Neural cell (in vitro differentiated cells): ENCODE results near the gene GPR150. TPM values are rescaled to one million over a fixed set of nuclear protein-coding genes. Genes with fewer than 3 reads are reported as not detected.
A peak's percentile ranks its signal among the peaks of the same experiment; 100 is the strongest.

Experiments
- H2AFZ ChIP-seq: fragments of 200-600, 300-800 bp; sonication (generic), shearing (Covaris generic); 2 replicates; pipeline ENCODE4 v1.6.0; 2014; ENCODE audit warnings: low read depth, mild to moderate bottlenecking, antibody characterized with exemption, low read length, moderate library complexity
- H3F3A ChIP-seq: fragments of 200-600 bp; shearing (Covaris generic); 2 replicates; pipeline ENCODE4 v1.6.1; 2016; ENCODE audit warnings: mild to moderate bottlenecking, moderate library complexity, mixed read lengths, antibody characterized with exemption, low read length; ENCODE audit not compliant: insufficient read depth, poor library complexity, severe bottlenecking
- H3K27ac ChIP-seq: fragments of 200-600, 300-800 bp; sonication (generic), shearing (Covaris generic); 2 replicates; pipeline ENCODE4 v1.5.1; 2014; ENCODE audit warnings: mild to moderate bottlenecking, low read length, moderate library complexity
- H3K27me3 ChIP-seq: fragments of 300-800, 200-600 bp; sonication (generic), shearing (Covaris generic); 2 replicates; pipeline ENCODE4 v1.6.0; 2014; ENCODE audit warnings: mild to moderate bottlenecking, low read depth, low read length, moderate library complexity; ENCODE audit not compliant: insufficient read depth
- H3K36me3 ChIP-seq: fragments of 300-800, 200-600 bp; sonication (generic), shearing (Covaris generic); 2 replicates; pipeline ENCODE4 v1.5.1; 2014; ENCODE audit warnings: mild to moderate bottlenecking, antibody characterized with exemption, low read length, moderate library complexity; ENCODE audit not compliant: insufficient read depth
- H3K4me2 ChIP-seq: fragments of 300-800, 200-600 bp; sonication (generic), shearing (Covaris generic); 2 replicates; pipeline ENCODE4 v1.6.0; 2014; ENCODE audit warnings: mild to moderate bottlenecking, low read length
- H3K4me3 ChIP-seq: fragments of 300-800, 200-600 bp; sonication (generic), shearing (Covaris generic); 2 replicates; pipeline ENCODE4 v1.5.1; 2014; ENCODE audit warnings: mild to moderate bottlenecking, low read length, moderate library complexity
- H3K79me2 ChIP-seq: fragments of 200-600 bp; shearing (Covaris generic); replicated peaks from 2 replicates; pipeline ENCODE4 v1.6.0; 2014; ENCODE audit warnings: mild to moderate bottlenecking, low read length, moderate library complexity; ENCODE audit not compliant: insufficient read depth
- H3K9ac ChIP-seq: fragments of 300-800, 200-600 bp; sonication (generic), shearing (Covaris generic); 2 replicates; pipeline ENCODE4 v1.6.1; 2016; ENCODE audit warnings: mild to moderate bottlenecking, low read length, mixed read lengths
- H3K9me2 ChIP-seq: fragments of 200-600 bp; shearing (Covaris generic); 2 replicates; pipeline ENCODE4 v1.6.1; 2016; ENCODE audit warnings: mild to moderate bottlenecking, low read length, mixed read lengths; ENCODE audit not compliant: insufficient read depth
- H3K9me3 ChIP-seq: fragments of 200-600, 300-800 bp; sonication (generic), shearing (Covaris generic); 2 replicates; pipeline ENCODE4 v1.6.1; 2016; ENCODE audit warnings: mild to moderate bottlenecking, mixed run types, low read length, moderate library complexity, mixed read lengths
- H4K20me1 ChIP-seq: fragments of 200-600 bp; shearing (Covaris generic); 2 replicates; pipeline ENCODE4 v1.6.1; 2016; ENCODE audit warnings: mild to moderate bottlenecking, mixed run types; ENCODE audit not compliant: insufficient read depth
- EP300 ChIP-seq: fragments of 450-650 bp; conservative IDR thresholded peaks from 2 replicates; pipeline ENCODE4 v1.6.1; 2014; ENCODE audit warnings: antibody characterized with exemption, mild to moderate bottlenecking, moderate library complexity; ENCODE audit not compliant: poor library complexity, severe bottlenecking
- EZH2 ChIP-seq: fragments of 200-600, 300-800 bp; shearing (Covaris generic), sonication (generic); IDR thresholded peaks from 2 replicates; pipeline ENCODE4 v1.6.1; 2014; ENCODE audit warnings: antibody characterized with exemption, low read length, borderline replicate concordance, mild to moderate bottlenecking; ENCODE audit not compliant: insufficient read depth, poor library complexity, severe bottlenecking
- MXI1 ChIP-seq: fragments of 450-650 bp; conservative IDR thresholded peaks from 2 replicates; pipeline ENCODE4 v1.6.1; 2014; ENCODE audit warnings: antibody characterized with exemption, mild to moderate bottlenecking; ENCODE audit not compliant: poor library complexity, severe bottlenecking
- POLR2AphosphoS5 ChIP-seq: IDR thresholded peaks from 2 replicates; pipeline ENCODE4 v1.6.1; 2012
- RAD21 ChIP-seq: fragments of 450-650 bp; conservative IDR thresholded peaks from 2 replicates; pipeline ENCODE4 v1.6.1; 2014; ENCODE audit warnings: antibody characterized with exemption, mild to moderate bottlenecking, moderate library complexity
- SMC3 ChIP-seq: fragments of 450-650 bp; conservative IDR thresholded peaks from 2 replicates; pipeline ENCODE4 v1.6.1; 2014; ENCODE audit warnings: antibody characterized with exemption, mild to moderate bottlenecking, moderate library complexity; ENCODE audit not compliant: poor library complexity
- TAF1 ChIP-seq: IDR thresholded peaks from 2 replicates; pipeline ENCODE4 v1.6.1; 2012; ENCODE audit warnings: low read depth
- polyA plus RNA-seq: library from polyadenylated mRNA; depleted of rRNA; stranded (reverse); fragments of >200 nt; gene quantifications from 2 replicates; pipeline ENCODE4 v1.2.3, GENCODE V29; 2014
- TF ChIP-seq, protein P1 (sequence below): fragments of 450-650 bp; IDR thresholded peaks from 2 replicates; pipeline ENCODE4 v1.5.1; 2014; ENCODE audit warnings: antibody characterized with exemption, mild to moderate bottlenecking, moderate library complexity; ENCODE audit not compliant: poor library complexity, severe bottlenecking
- TF ChIP-seq, protein P2 (sequence below): IDR thresholded peaks from 2 replicates; pipeline ENCODE4 v1.6.1; 2012; ENCODE audit warnings: borderline replicate concordance

Gene GPR150
- polyA plus RNA-seq, 1 donor from 2014 or later, result not detected

DNA sequence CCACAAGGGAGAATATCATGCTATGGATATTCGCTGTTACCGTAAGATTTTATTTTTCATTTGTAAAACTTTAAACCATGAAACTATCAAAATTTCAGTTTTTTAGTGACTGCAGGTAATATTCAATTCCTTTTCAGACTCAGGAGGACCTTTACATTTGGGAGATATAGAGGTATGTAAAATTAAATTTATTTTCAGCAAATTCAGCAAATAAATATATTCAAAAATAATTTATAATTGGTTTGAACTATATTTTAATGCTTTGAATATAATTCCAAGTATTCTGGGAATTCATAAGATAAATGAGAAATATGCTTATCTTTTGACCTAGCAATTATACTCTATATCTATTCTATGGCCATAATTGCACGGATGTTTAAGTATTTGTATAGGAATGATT is 34.3 kb downstream of the GPR150 start:
- Histone ChIP-seq H3K9me2 (no peaks in the 10 kb centered on the region), H3K27ac (no peak overlapping the region), H4K20me1 (no peaks in the 10 kb centered on the region), H3K9me3 (no peaks in the 10 kb centered on the region), H3K27me3 (no peaks in the 10 kb centered on the region), H3F3A (no peaks in the 10 kb centered on the region), H3K4me3 (no peak overlapping the region), H3K9ac (no peak overlapping the region), H3K79me2 (no peaks in the 10 kb centered on the region), H2AFZ (no peak overlapping the region), H3K36me3 (no peaks in the 10 kb centered on the region), H3K4me2 (no peak overlapping the region)
- TF ChIP-seq MXI1, result no peak
- no peak for TF ChIP-seq SMC3
- TF ChIP-seq, protein P1, sequence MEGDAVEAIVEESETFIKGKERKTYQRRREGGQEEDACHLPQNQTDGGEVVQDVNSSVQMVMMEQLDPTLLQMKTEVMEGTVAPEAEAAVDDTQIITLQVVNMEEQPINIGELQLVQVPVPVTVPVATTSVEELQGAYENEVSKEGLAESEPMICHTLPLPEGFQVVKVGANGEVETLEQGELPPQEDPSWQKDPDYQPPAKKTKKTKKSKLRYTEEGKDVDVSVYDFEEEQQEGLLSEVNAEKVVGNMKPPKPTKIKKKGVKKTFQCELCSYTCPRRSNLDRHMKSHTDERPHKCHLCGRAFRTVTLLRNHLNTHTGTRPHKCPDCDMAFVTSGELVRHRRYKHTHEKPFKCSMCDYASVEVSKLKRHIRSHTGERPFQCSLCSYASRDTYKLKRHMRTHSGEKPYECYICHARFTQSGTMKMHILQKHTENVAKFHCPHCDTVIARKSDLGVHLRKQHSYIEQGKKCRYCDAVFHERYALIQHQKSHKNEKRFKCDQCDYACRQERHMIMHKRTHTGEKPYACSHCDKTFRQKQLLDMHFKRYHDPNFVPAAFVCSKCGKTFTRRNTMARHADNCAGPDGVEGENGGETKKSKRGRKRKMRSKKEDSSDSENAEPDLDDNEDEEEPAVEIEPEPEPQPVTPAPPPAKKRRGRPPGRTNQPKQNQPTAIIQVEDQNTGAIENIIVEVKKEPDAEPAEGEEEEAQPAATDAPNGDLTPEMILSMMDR, result no peak
- no peak for TF ChIP-seq EP300
- TF ChIP-seq, protein P2, sequence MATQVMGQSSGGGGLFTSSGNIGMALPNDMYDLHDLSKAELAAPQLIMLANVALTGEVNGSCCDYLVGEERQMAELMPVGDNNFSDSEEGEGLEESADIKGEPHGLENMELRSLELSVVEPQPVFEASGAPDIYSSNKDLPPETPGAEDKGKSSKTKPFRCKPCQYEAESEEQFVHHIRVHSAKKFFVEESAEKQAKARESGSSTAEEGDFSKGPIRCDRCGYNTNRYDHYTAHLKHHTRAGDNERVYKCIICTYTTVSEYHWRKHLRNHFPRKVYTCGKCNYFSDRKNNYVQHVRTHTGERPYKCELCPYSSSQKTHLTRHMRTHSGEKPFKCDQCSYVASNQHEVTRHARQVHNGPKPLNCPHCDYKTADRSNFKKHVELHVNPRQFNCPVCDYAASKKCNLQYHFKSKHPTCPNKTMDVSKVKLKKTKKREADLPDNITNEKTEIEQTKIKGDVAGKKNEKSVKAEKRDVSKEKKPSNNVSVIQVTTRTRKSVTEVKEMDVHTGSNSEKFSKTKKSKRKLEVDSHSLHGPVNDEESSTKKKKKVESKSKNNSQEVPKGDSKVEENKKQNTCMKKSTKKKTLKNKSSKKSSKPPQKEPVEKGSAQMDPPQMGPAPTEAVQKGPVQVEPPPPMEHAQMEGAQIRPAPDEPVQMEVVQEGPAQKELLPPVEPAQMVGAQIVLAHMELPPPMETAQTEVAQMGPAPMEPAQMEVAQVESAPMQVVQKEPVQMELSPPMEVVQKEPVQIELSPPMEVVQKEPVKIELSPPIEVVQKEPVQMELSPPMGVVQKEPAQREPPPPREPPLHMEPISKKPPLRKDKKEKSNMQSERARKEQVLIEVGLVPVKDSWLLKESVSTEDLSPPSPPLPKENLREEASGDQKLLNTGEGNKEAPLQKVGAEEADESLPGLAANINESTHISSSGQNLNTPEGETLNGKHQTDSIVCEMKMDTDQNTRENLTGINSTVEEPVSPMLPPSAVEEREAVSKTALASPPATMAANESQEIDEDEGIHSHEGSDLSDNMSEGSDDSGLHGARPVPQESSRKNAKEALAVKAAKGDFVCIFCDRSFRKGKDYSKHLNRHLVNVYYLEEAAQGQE, result no peak
- no peak for TF ChIP-seq TAF1
- TF ChIP-seq POLR2AphosphoS5, result no peak
- no peak for TF ChIP-seq EZH2
- no peak for TF ChIP-seq RAD21

DNA sequence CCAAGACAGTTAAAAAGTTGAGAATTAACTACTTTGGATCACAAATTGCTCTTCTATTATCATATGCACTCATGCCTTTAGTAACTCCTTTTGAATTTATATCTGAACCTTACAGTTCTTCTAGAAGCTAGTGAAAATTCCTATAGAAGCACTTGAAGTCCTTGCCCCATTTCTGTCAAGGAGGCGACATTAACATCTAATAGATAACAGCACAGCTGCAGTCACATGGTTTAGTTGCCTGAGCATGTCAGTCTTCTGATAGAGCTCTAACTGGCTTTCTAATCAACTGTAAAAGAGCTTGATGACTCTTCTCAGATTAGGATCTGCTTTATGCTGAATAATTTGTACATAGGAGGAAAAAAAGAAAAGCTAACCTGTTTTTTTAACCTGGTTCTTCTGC is 35.7 kb downstream of the GPR150 start:
- Histone ChIP-seq H3K27me3 (no peaks in the 10 kb centered on the region), H3K4me3 (peak overlapping the region; percentile 28), H3K27ac (peak overlapping the region; percentile 38), H3K36me3 (no peaks in the 10 kb centered on the region), H3K4me2 (peak overlapping the region; percentile 2), H2AFZ (no peak overlapping the region), H3K9ac (no peak overlapping the region), H3K9me2 (no peaks in the 10 kb centered on the region), H3F3A (no peaks in the 10 kb centered on the region), H4K20me1 (no peaks in the 10 kb centered on the region), H3K79me2 (no peaks in the 10 kb centered on the region), H3K9me3 (no peaks in the 10 kb centered on the region)
- TF ChIP-seq, protein P1, result no peak
- TF ChIP-seq, protein P2, result no peak
- TF ChIP-seq EP300, result no peak
- TF ChIP-seq TAF1, result no peak
- no peak for TF ChIP-seq SMC3
- TF ChIP-seq RAD21, result no peak
- no peak for TF ChIP-seq POLR2AphosphoS5
- TF ChIP-seq EZH2, result no peak
- no peak for TF ChIP-seq MXI1
